Breast epithelium (tissue), 4 donors: Measurements from ENCODE around the gene MAST4. TPM values are rescaled to one million over a fixed set of nuclear protein-coding genes. Genes with fewer than 3 reads are reported as not detected.

Source experiments
- DNase-seq, 2 donors: peaks; one replicate each; pipeline ENCODE4 v3.0.0-alpha.2; 2019; ENCODE audit warnings: low spot score in 2 of 2
- H3K27ac ChIP-seq, 2 donors: fragments of 200-600 bp; sonication (generic) in 1 of 2; one replicate each; pipeline ENCODE4 v1.5.1; 2016 to 2019; ENCODE audit warnings: mild to moderate bottlenecking in 1 of 2
- H3K27me3 ChIP-seq, 2 donors: fragments of 200-600 bp; sonication (generic) in 1 of 2; one replicate each; pipeline versions ENCODE4 v1.5.1 to v1.6.0; 2017 to 2019; ENCODE audit warnings: control low read depth in 1 of 2, mild to moderate bottlenecking in 1 of 2
- H3K36me3 ChIP-seq: fragments of 200-600 bp; one replicate; pipeline ENCODE4 v1.5.1; 2019
- H3K4me1 ChIP-seq, 2 donors: fragments of 200-600 bp; sonication (generic); one replicate each; pipeline ENCODE4 v1.5.1; 2016 to 2019; ENCODE audit warnings: control low read depth in 1 of 2
- H3K4me3 ChIP-seq, 3 donors: fragments of 200-600 bp; sonication (generic); 1 replicate in 2 of 3; 2 replicates in 1 of 3; pipeline ENCODE4 v1.5.1; 2016 to 2019; ENCODE audit warnings: mild to moderate bottlenecking in 3 of 3, moderate library complexity in 2 of 3
- H3K9me3 ChIP-seq, 2 donors: fragments of 200-600 bp; sonication (generic) in 1 of 2; one replicate each; pipeline ENCODE4 v1.5.1; 2016 to 2019; ENCODE audit warnings: control low read depth in 1 of 2
- CTCF ChIP-seq, 3 donors: fragments of 450-650 bp; IDR thresholded peaks; one replicate each; pipeline ENCODE4 v1.5.1; 2016 to 2017; ENCODE audit warnings: antibody characterized with exemption in 3 of 3, mild to moderate bottlenecking in 3 of 3, moderate library complexity in 3 of 3
- POLR2A ChIP-seq: fragments of 450-650 bp; IDR thresholded peaks from one replicate; pipeline ENCODE4 v1.6.1; 2016; ENCODE audit warnings: antibody characterized with exemption, mild to moderate bottlenecking, moderate library complexity
- POLR2AphosphoS5 ChIP-seq, 3 donors: sonication (generic); formaldehyde crosslinking; IDR thresholded peaks; one replicate each; pipeline ENCODE4 v1.6.1; 2017; ENCODE audit warnings: antibody characterized with exemption in 3 of 3
- intact Hi-C: fragments of 100-400 bp; cut with DNase I; formaldehyde crosslinking; loops from one replicate; pipeline ENCODE4 v1.15.1; 2023; ENCODE audit warnings: low total_unique reads
- total RNA-seq, 3 donors: library from RNA; depleted of rRNA; stranded (reverse); fragments of >200 nt; gene quantifications; one replicate each; pipeline ENCODE4 v1.1.0, GENCODE V29; 2016

MAST4 gene
- total RNA-seq, 3 donors from 2014 or later = 28.0 to 61.5 (median 50.1) TPM

DNA sequence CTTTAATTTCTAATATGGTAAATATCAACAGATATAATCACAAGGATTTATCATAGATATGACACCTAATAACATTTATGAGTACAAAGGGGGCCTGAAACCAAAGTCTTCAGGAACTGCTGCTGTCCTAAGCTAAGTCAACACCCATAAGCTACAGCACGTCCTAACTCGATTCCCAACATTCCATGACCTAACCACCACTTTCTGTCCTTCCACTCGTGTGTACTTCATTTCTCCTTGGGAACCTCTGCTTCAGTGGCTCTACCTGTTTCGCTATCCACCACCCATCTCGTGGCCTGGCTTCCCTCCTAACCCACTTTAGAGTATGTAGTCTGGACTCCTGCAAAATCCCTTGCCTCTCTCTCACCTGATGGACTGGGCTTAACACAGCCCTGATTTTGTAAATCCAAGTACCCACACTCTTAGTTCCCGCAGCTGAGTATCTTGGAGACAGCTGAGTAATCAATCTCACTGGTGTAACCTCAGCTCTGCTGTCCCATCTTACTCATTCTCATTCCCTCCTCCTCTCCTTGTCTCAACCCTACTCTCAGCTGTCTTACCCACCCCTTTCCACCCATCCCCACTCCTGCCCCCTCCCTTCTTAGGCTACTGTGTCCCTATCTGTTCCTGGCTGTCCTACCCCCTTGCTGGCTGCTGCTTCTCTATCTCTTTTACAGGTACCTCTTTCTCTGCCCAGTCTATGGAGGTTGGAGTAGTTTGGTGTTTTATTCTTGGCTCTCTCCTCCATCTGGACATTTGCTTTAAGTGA lies 101.8 kb downstream of the MAST4 start:
- no peak for DNase-seq
- intact Hi-C loops = no loop called here
- H3K4me3 ChIP-seq = no peak overlapping the region
- H3K4me1 ChIP-seq = no peaks in the 10 kb centered on the region
- TF ChIP-seq POLR2A (no peak), POLR2AphosphoS5 (IDR thresholded peaks at IDR 0.05) (no peak), CTCF (IDR thresholded peaks at IDR 0.05) (no peak)
- no peaks in the 10 kb centered on the region for H3K9me3 ChIP-seq
- no peaks in the 10 kb centered on the region for H3K27me3 ChIP-seq
- H3K27ac ChIP-seq = no peak overlapping the region
- no peaks in the 10 kb centered on the region for H3K36me3 ChIP-seq

- Histone ChIP-seq H3K27me3 (no peaks in the 10 kb centered on the region), H3K4me3 (no peak overlapping the region), H3K36me3 (no peaks in the 10 kb centered on the region), H3K9me3 (no peaks in the 10 kb centered on the region), H3K27ac (no peak overlapping the region), H3K4me1 (no peaks in the 10 kb centered on the region)
- intact Hi-C loops = no loop called here
- no peak for DNase-seq
- no peak for TF ChIP-seq POLR2AphosphoS5 (IDR thresholded peaks at IDR 0.05)
- TF ChIP-seq CTCF (IDR thresholded peaks at IDR 0.05) = no peak
- no peak for TF ChIP-seq POLR2A
Observed at GRCh38 chr5:66701244-66701643, 105.1 kb downstream of the MAST4 start.

DNA sequence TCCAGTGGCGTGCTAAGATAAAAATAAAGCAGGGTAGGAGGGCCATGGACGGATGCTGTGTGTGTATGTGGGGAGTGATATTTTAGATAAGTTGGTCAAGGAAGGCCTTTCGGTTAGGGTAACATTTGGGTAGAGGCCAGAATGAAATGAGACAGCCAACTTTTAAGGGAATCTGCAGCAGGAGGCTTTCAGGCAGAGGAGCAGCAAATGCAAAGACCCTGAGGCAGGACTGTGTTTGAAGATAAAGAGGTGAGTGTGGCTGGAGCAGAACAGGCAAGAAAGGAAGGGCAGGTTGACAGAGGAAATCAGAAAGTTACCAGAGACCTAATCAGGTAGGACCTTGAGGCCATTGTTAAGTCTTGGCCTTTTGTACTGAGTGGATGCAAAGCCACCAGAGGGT lies 106.2 kb downstream of the MAST4 start:
- no peak for TF ChIP-seq POLR2AphosphoS5 (IDR thresholded peaks at IDR 0.05)
- no peak for TF ChIP-seq POLR2A
- TF ChIP-seq CTCF (IDR thresholded peaks at IDR 0.05) = no peak
- Histone ChIP-seq H3K9me3 (no peaks in the 10 kb centered on the region), H3K36me3 (no peaks in the 10 kb centered on the region), H3K4me1 (no peaks in the 10 kb centered on the region), H3K4me3 (no peak overlapping the region), H3K27ac (no peak overlapping the region), H3K27me3 (no peaks in the 10 kb centered on the region)
- no peak for DNase-seq
- intact Hi-C loops = no loop called here

- Histone ChIP-seq H3K36me3 (no peaks in the 10 kb centered on the region), H3K27ac (no peak overlapping the region), H3K9me3 (no peaks in the 10 kb centered on the region), H3K4me1 (no peaks in the 10 kb centered on the region), H3K4me3 (no peak overlapping the region), H3K27me3 (no peaks in the 10 kb centered on the region)
- intact Hi-C loops = no loop called here
- DNase-seq = no peak
- TF ChIP-seq POLR2A = no peak
- TF ChIP-seq POLR2AphosphoS5 (IDR thresholded peaks at IDR 0.05) = no peak
- TF ChIP-seq CTCF (IDR thresholded peaks at IDR 0.05) = no peak
Observed at GRCh38 chr5:66704790-66705425, 108.7 kb downstream of the MAST4 start.

DNA sequence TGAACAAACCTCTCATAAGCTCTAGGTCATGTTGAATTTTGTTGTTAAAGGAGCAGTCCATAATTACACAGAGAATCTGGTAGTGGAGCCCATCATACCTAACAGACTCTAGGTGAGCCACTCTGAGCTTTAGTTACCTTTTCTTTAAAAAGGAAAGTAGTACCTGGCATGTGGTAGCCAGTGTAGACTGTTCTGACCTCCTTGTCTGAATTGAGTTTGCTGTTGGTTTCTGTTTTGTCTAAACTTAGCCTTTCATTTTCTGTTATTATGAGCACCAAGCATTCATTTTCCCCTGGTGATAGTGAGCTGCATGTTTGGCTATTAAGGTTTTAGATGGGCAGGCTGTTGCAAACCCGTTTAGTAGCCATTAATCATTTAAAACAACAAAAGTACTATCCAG lies 112.2 kb downstream of the MAST4 start:
- TF ChIP-seq POLR2AphosphoS5 (IDR thresholded peaks at IDR 0.05) (no peak), CTCF (IDR thresholded peaks at IDR 0.05) (no peak), POLR2A (no peak)
- intact Hi-C loops = no loop called here
- no peaks in the 10 kb centered on the region for H3K4me1 ChIP-seq
- H3K27me3 ChIP-seq = no peaks in the 10 kb centered on the region
- peaks cover 0 to 6% of the 10 kb centered on the region in 2 donors for H3K9me3 ChIP-seq
- no peak for DNase-seq
- H3K27ac ChIP-seq = no peak overlapping the region
- H3K4me3 ChIP-seq = no peak overlapping the region
- H3K36me3 ChIP-seq = no peaks in the 10 kb centered on the region
